HepG2 (cell line): ENCODE measurements around the gene CEBPG. TPM values are rescaled to one million over a fixed set of nuclear protein-coding genes. Genes with fewer than 3 reads are reported as not detected.

Experiments used
- ATAC-seq: fragments of 200-7000 bp; cut with Tn5 transposase; 3 replicates; pipeline ENCODE4 v1.9.1; 2020; ENCODE audit warnings: mild to moderate bottlenecking, moderate library complexity
- BruUV-seq: library from RNA; stranded (reverse); fragments of 400-500 nt; replicated peaks from 2 replicates; lab custom pipeline; 2021; lab: Mats Ljungman, UMichigan
- CTCF ChIA-PET: fragments of 300-600 bp; formaldehyde crosslinking; extraction: SDS; loops from one replicate; lab custom pipeline; 2021; ENCODE audit warnings: low total read pairs, inconsistent platforms, low intra/inter-chr PET ratio; lab: Yijun Ruan, JAX
- POLR2A ChIA-PET: fragments of 350-600 bp; sonication (Branson Sonifier 250); formaldehyde crosslinking; loops from one replicate; lab custom pipeline; 2020; ENCODE audit warnings: antibody characterized with exemption, inconsistent platforms; lab: Yijun Ruan, JAX
- DNase-seq: peaks from one replicate; pipeline ENCODE4 v3.0.0-alpha.2; 2015; ENCODE audit warnings: low spot score
- FAIRE-seq: peaks from 3 replicates; lab custom pipeline; 2011; peaks lifted over from hg19 to GRCh38; lab: Jason Lieb, UNC
- H2AFZ ChIP-seq: one replicate; pipeline ENCODE4 v1.6.1; 2011; ENCODE audit warnings: low read length, inconsistent platforms
- H3K27ac ChIP-seq: fragments of 300-600 bp; 3 replicates; pipeline ENCODE4 v1.8.0; 2011; ENCODE audit warnings: mixed run types, mild to moderate bottlenecking, mixed read lengths, low read length, inconsistent platforms; ENCODE audit not compliant: insufficient read depth; ENCODE audit errors: extremely low read length
- H3K27me3 ChIP-seq, 2 experiments: fragments of 200-600 bp in 1 of 2; 2 replicates in 1 of 2; 3 replicates in 1 of 2; pipeline versions ENCODE4 v1.6.0 to v1.8.0; 2011; ENCODE audit warnings: low read length in 2 of 2, mild to moderate bottlenecking in 2 of 2, moderate library complexity in 2 of 2, inconsistent platforms in 1 of 2; ENCODE audit not compliant: insufficient read depth in 2 of 2, control insufficient read depth in 1 of 2
- H3K36me3 ChIP-seq, 2 experiments: fragments of 200-600 bp in 1 of 2; replicated peaks in 1 of 2; 2 replicates in 1 of 2; 3 replicates in 1 of 2; pipeline versions ENCODE4 v1.5.1 to v1.8.0; 2011; ENCODE audit warnings: low read length in 2 of 2, inconsistent platforms in 1 of 2; ENCODE audit not compliant: insufficient read depth in 2 of 2, control insufficient read depth in 1 of 2
- H3K4me1 ChIP-seq: 2 replicates; pipeline ENCODE4 v1.5.1; 2012; ENCODE audit warnings: low read length, inconsistent platforms; ENCODE audit not compliant: insufficient read depth
- H3K4me2 ChIP-seq: 2 replicates; pipeline ENCODE4 v1.6.0; 2011; ENCODE audit warnings: low read depth, low read length, inconsistent platforms
- H3K4me3 ChIP-seq, 3 experiments: fragments of 200-600 bp in 1 of 3; sonication (generic), shearing (Covaris generic) in 1 of 3; replicated peaks in 1 of 3; 2 replicates each; pipeline ENCODE4 v1.5.1; 2011 to 2016; ENCODE audit warnings: low read length in 3 of 3, inconsistent platforms in 2 of 3, low read depth in 2 of 3, mild to moderate bottlenecking in 2 of 3, control low read depth in 1 of 3, mixed read lengths in 1 of 3; ENCODE audit not compliant: insufficient read depth in 1 of 3
- H3K79me2 ChIP-seq: one replicate; pipeline ENCODE4 v1.6.1; 2011; ENCODE audit warnings: low read length, inconsistent platforms; ENCODE audit not compliant: insufficient read depth
- H3K9ac ChIP-seq: 2 replicates; pipeline ENCODE4 v1.6.0; 2011; ENCODE audit warnings: mild to moderate bottlenecking, low read depth, low read length, inconsistent platforms; ENCODE audit not compliant: insufficient read depth
- H3K9me3 ChIP-seq: 2 replicates; pipeline ENCODE4 v1.5.1; 2012; ENCODE audit warnings: mild to moderate bottlenecking, low read length
- H4K20me1 ChIP-seq: 2 replicates; pipeline ENCODE4 v1.6.0; 2011; ENCODE audit warnings: inconsistent platforms, mild to moderate bottlenecking, low read length, moderate library complexity; ENCODE audit not compliant: insufficient read depth
- ASH2L ChIP-seq: fragments of 300-600, 200-600 bp; sonication (generic); IDR thresholded peaks from 2 replicates; pipeline ENCODE4 v1.7.0; 2017; ENCODE audit warnings: low read depth, mild to moderate bottlenecking, moderate library complexity, mixed read lengths, low read length; ENCODE audit not compliant: insufficient read length
- DPF2 ChIP-seq: sonication (generic); formaldehyde crosslinking; IDR thresholded peaks from 2 replicates; pipeline ENCODE4 v1.4.0; 2020; ENCODE audit warnings: mild to moderate bottlenecking, low read depth, missing genetic modification reagents, borderline replicate concordance
- IRF9 ChIP-seq: sonication (generic); formaldehyde crosslinking; IDR thresholded peaks from 2 replicates; pipeline ENCODE4 v1.8.0; 2022; ENCODE audit warnings: missing genetic modification reagents, mild to moderate bottlenecking, borderline replicate concordance
- MIER2 ChIP-seq: IDR thresholded peaks from 2 replicates; pipeline ENCODE4 v1.6.1; 2016; ENCODE audit warnings: missing biosample characterization, missing genetic modification reagents
- MYNN ChIP-seq: sonication (generic); formaldehyde crosslinking; IDR thresholded peaks from 2 replicates; pipeline ENCODE4 v1.4.0; 2020; ENCODE audit warnings: mild to moderate bottlenecking, low read depth, missing genetic modification reagents
- NFIC ChIP-seq: IDR thresholded peaks from 2 replicates; pipeline ENCODE4 v1.6.1; 2012; ENCODE audit warnings: mild to moderate bottlenecking, low read length, inconsistent platforms
- POLR2A ChIP-seq, 2 experiments: IDR thresholded peaks; 2 replicates each; pipeline ENCODE4 v1.6.1; 2011; ENCODE audit warnings: low read depth in 2 of 2, low read length in 2 of 2, mild to moderate bottlenecking in 1 of 2, moderate library complexity in 1 of 2; ENCODE audit not compliant: insufficient read depth in 1 of 2
- THAP9 ChIP-seq: sonication (generic); formaldehyde crosslinking; IDR thresholded peaks from 2 replicates; pipeline ENCODE4; 2020; ENCODE audit warnings: missing genetic modification reagents, mild to moderate bottlenecking, borderline replicate concordance
- ZKSCAN8 ChIP-seq: IDR thresholded peaks from 2 replicates; pipeline ENCODE4 v1.6.1; 2016; ENCODE audit warnings: borderline replicate concordance, missing genetic modification reagents, missing compliant biosample characterization
- WGBS: methylation state at CpG from one replicate; pipeline ENCODE4 v1.1.6; 2017; ENCODE audit warnings: low lambda C conversion rate; 5-methylcytosine and 5-hydroxymethylcytosine counted together
- in situ Hi-C: cut with HindIII; loops from 2 replicates; pipeline ENCODE4 v1.10.0; 2017; ENCODE audit warnings: low pct_unique_long_range_greater_than_20kb; ENCODE audit not compliant: extremely low pct_ligation_motif_present
- intact Hi-C: fragments of 100-400 bp; cut with micrococcal nuclease; formaldehyde crosslinking; loops from one replicate; pipeline ENCODE4 v1.10.0; 2022; ENCODE audit not compliant: unreplicated experiment
- polyA plus RNA-seq, 8 experiments: library from polyadenylated mRNA; depleted of rRNA in 3 of 8; stranded (reverse) in 7 of 8; unstranded in 1 of 8; fragments of >200 nt; fragmentation: Illumina TruSeq in 4 of 8; extraction: Trizol in 4 of 8; gene quantifications; 2 replicates each; pipeline versions ENCODE4 v1.2.1 to v1.2.3, GENCODE V29; 2011 to 2016; ENCODE audit warnings: low read depth in 4 of 8, missing spikeins in 1 of 8, mixed read lengths in 1 of 8; ENCODE audit not compliant: insufficient read depth in 1 of 8
- total RNA-seq, 5 experiments: library from RNA; depleted of rRNA; stranded (reverse); fragments of >200 nt; fragmentation: Illumina TruSeq; extraction: Trizol; gene quantifications; 2 replicates each; pipeline ENCODE4 v1.2.3, GENCODE V29; 2016; ENCODE audit warnings: low read depth in 1 of 5

CEBPG gene
- total and polyA plus RNA-seq, 2 of the 13 experiments (the other 11 are each of a cell fraction or from before 2014, with no cell fraction given): 25.7 to 34.3 TPM

- 80% methylated on average over 6 of the region's 6 CpGs for WGBS
- DNase-seq: no peak
- no peaks in the 10 kb centered on the region for H4K20me1 ChIP-seq
- no peaks in the 10 kb centered on the region for H3K79me2 ChIP-seq
- H3K9me3 ChIP-seq: no peaks in the 10 kb centered on the region
- no peak overlapping the region for H2AFZ ChIP-seq
- BruUV-seq: no TSS peak
- CTCF ChIA-PET: no interaction called here
- no peak overlapping the region for H3K27ac ChIP-seq
- no peak for TF ChIP-seq IRF9 (CRISPR knock-in tag)
- TF ChIP-seq ZKSCAN8: no peak
- no peak for TF ChIP-seq MYNN (CRISPR knock-in tag)
- no peak for TF ChIP-seq POLR2A (IDR thresholded peaks at IDR 0.05; ENCODE audit: insufficient read depth in 1 of 2, low read depth in 2 of 2, low read length in 2 of 2)
- TF ChIP-seq NFIC: no peak
- no peak for TF ChIP-seq THAP9 (CRISPR knock-in tag)
- no peak for TF ChIP-seq ASH2L
- no peak for TF ChIP-seq DPF2 (CRISPR knock-in tag)
- no peak for TF ChIP-seq MIER2 (CRISPR knock-in tag)
- POLR2A ChIA-PET: no interaction called here
- no peak overlapping the region for H3K4me2 ChIP-seq
- no peaks in the 10 kb centered on the region for H3K36me3 ChIP-seq
- peaks cover 16% of the 10 kb centered on the region for H3K4me1 ChIP-seq
- no peak overlapping the region for H3K9ac ChIP-seq
- intact Hi-C loops: no loop called here
- no peak overlapping the region for H3K4me3 ChIP-seq
- in situ Hi-C loops: no loop called here
- FAIRE-seq: no peak
- no peak for ATAC-seq
- no peaks in the 10 kb centered on the region for H3K27me3 ChIP-seq
Measured at GRCh38 chr19:33419788-33420130, 46.2 kb downstream of the CEBPG start.
